MCF 10A (cell line): ENCODE results near the gene LRG1. TPM values are rescaled to one million over a fixed set of nuclear protein-coding genes. Genes with fewer than 3 reads are reported as not detected.

Source experiments
- BruUV-seq: library from RNA; stranded (reverse); fragments of 400-500 nt; replicated peaks from 2 replicates; lab custom pipeline; 2021; lab: Mats Ljungman, UMichigan
- CTCF ChIA-PET: fragments of 300-600 bp; sonication (Branson Sonifier 250); formaldehyde crosslinking; extraction: SDS; loops from one replicate; lab custom pipeline; 2021; ENCODE audit warnings: antibody characterized with exemption, inconsistent platforms; lab: Yijun Ruan, JAX
- POLR2A ChIA-PET: fragments of 300-600, 350-650 bp; sonication (Branson Sonifier 250); formaldehyde crosslinking; extraction: SDS; loops from one replicate; lab custom pipeline; 2020; ENCODE audit warnings: antibody characterized with exemption, inconsistent platforms; lab: Yijun Ruan, JAX
- DNase-seq: peaks from one replicate; pipeline ENCODE4 v3.0.0-alpha.2; 2018; ENCODE audit not compliant: unreplicated experiment
- H3K27ac Mint-ChIP-seq: one replicate; pipeline ENCODE4 v1.8.0; 2022; ENCODE audit warnings: mild to moderate bottlenecking, low read depth, mixed read lengths; ENCODE audit not compliant: unreplicated experiment
- H3K27me3 Mint-ChIP-seq: one replicate; pipeline ENCODE4 v1.8.0; 2022; ENCODE audit warnings: mixed read lengths; ENCODE audit not compliant: insufficient read depth, unreplicated experiment
- H3K36me3 Mint-ChIP-seq: one replicate; pipeline ENCODE4 v1.8.0; 2022; ENCODE audit warnings: mild to moderate bottlenecking, moderate library complexity, mixed read lengths; ENCODE audit not compliant: insufficient read depth, unreplicated experiment
- H3K4me1 Mint-ChIP-seq: one replicate; pipeline ENCODE4 v1.8.0; 2022; ENCODE audit warnings: mixed read lengths; ENCODE audit not compliant: insufficient read depth, unreplicated experiment
- H3K4me3 Mint-ChIP-seq: one replicate; pipeline ENCODE4 v1.8.0; 2022; ENCODE audit warnings: mild to moderate bottlenecking, moderate library complexity, mixed read lengths; ENCODE audit not compliant: unreplicated experiment
- H3K9me3 Mint-ChIP-seq: one replicate; pipeline ENCODE4 v1.8.0; 2022; ENCODE audit warnings: mixed read lengths; ENCODE audit not compliant: unreplicated experiment
- CTCF ChIP-seq: fragments of 200-600 bp; IDR thresholded peaks from one replicate; pipeline ENCODE4 v1.8.0; 2022; ENCODE audit warnings: antibody characterized with exemption, mild to moderate bottlenecking; ENCODE audit not compliant: unreplicated experiment
- intact Hi-C: fragments of 100-400 bp; cut with micrococcal nuclease; formaldehyde crosslinking; loops from 2 replicates; pipeline ENCODE4 v1.14.1; 2022
- total RNA-seq: library from RNA; stranded (reverse); gene quantifications from 2 replicates; pipeline ENCODE4 v1.2.3, GENCODE V29; 2022

LRG1 gene
- total RNA-seq, 1 experiment from 2014 or later = 0.33 TPM

- BruUV-seq = no TSS peak
- no peak for TF ChIP-seq CTCF
- DNase-seq = no peak
- Mint-ChIP-seq H3K9me3 (no peaks in the 10 kb centered on the region), H3K4me3 (no peak overlapping the region), H3K36me3 (peaks cover 34% of the 10 kb centered on the region), H3K27ac (no peak overlapping the region), H3K27me3 (no peaks in the 10 kb centered on the region), H3K4me1 (no peaks in the 10 kb centered on the region)
- intact Hi-C loops = no loop called here
- POLR2A ChIA-PET = no interaction called here
- CTCF ChIA-PET = no interaction called here
Observed at GRCh38 chr19:4492337-4493103, 47.3 kb downstream of the LRG1 start.

- intact Hi-C loops = no loop called here
- CTCF ChIA-PET = no interaction called here
- Mint-ChIP-seq H3K4me3 (no peak overlapping the region), H3K27ac (no peak overlapping the region), H3K4me1 (no peaks in the 10 kb centered on the region), H3K9me3 (no peaks in the 10 kb centered on the region), H3K27me3 (no peaks in the 10 kb centered on the region), H3K36me3 (peaks cover 35% of the 10 kb centered on the region)
- no peak for DNase-seq
- no peak for TF ChIP-seq CTCF
- BruUV-seq = no TSS peak
- POLR2A ChIA-PET = no interaction called here
Observed at GRCh38 chr19:4491446-4491845, 48.4 kb downstream of the LRG1 start.

GRCh38 chr19:4488496-4488895, 51.3 kb downstream of the LRG1 start:
- Mint-ChIP-seq H3K4me1 (no peaks in the 10 kb centered on the region), H3K9me3 (no peaks in the 10 kb centered on the region), H3K36me3 (peaks cover 49% of the 10 kb centered on the region), H3K4me3 (no peak overlapping the region), H3K27ac (no peak overlapping the region), H3K27me3 (no peaks in the 10 kb centered on the region)
- CTCF ChIA-PET = no interaction called here
- DNase-seq = no peak
- POLR2A ChIA-PET = interaction anchor here (0.7 kb wide), 1 partner anchor 520 kb away, joined by 3 read pairs; no protein-coding TSS in a partner anchor
- intact Hi-C loops = no loop called here
- BruUV-seq = no TSS peak
- TF ChIP-seq CTCF = no peak

- CTCF ChIA-PET = no interaction called here
Observed at GRCh38 chr19:4487572-4487971, 52.3 kb downstream of the LRG1 start.

More at GRCh38 chr19:4487572-4487971, 52.3 kb downstream of the LRG1 start:
- Mint-ChIP-seq H3K4me3 (no peak overlapping the region), H3K9me3 (no peaks in the 10 kb centered on the region), H3K27me3 (no peaks in the 10 kb centered on the region), H3K27ac (no peak overlapping the region), H3K4me1 (no peaks in the 10 kb centered on the region), H3K36me3 (peaks cover 56% of the 10 kb centered on the region)
- intact Hi-C loops = no loop called here
- TF ChIP-seq CTCF = no peak
- DNase-seq = no peak
- POLR2A ChIA-PET = no interaction called here
- BruUV-seq = no TSS peak

Other genes starting within 250 kb of the LRG1 start
- not detected in 2 replicates for gene TMIGD2, start 237.6 kb downstream of the LRG1 start, total RNA-seq
- not detected in 2 replicates for gene FSD1, start 235.4 kb downstream of the LRG1 start, total RNA-seq
- gene STAP2, start 201.2 kb downstream of the LRG1 start, total RNA-seq = 14.8 and 20.3 TPM in 2 replicates
- gene MPND, start 196.5 kb downstream of the LRG1 start, total RNA-seq = 2.4 and 7.2 TPM in 2 replicates
- gene SH3GL1, start 139.5 kb downstream of the LRG1 start, total RNA-seq = 94.4 and 106 TPM in 2 replicates
- gene CHAF1A, start 137.4 kb downstream of the LRG1 start, total RNA-seq = 15.3 and 16.7 TPM in 2 replicates
- gene UBXN6, start 82.2 kb downstream of the LRG1 start, total RNA-seq = 94.8 and 110 TPM in 2 replicates
- 46.3 and 53.8 TPM in 2 replicates for gene HDGFL2, start 67.7 kb downstream of the LRG1 start, total RNA-seq
- 1.4 and 1.8 TPM in 2 replicates for gene PLIN4, start 21.6 kb downstream of the LRG1 start, total RNA-seq
- gene PLIN5, start 4.8 kb downstream of the LRG1 start, total RNA-seq = not detected in 2 replicates
- gene SEMA6B, start 19.6 kb upstream of the LRG1 start, total RNA-seq = 0.20 and 0.54 TPM in 2 replicates
- gene TNFAIP8L1, start 99.5 kb upstream of the LRG1 start, total RNA-seq = 2.7 and 3.6 TPM in 2 replicates
- gene MYDGF, start 130.3 kb upstream of the LRG1 start, total RNA-seq = 188 and 231 TPM in 2 replicates
- 90.6 and 100 TPM in 2 replicates for gene DPP9, start 183.8 kb upstream of the LRG1 start, total RNA-seq